ENCODE results near the gene FBXO47. TPM values are rescaled to one million over a fixed set of nuclear protein-coding genes. Genes with fewer than 3 reads are reported as not detected.

Gene FBXO47
- total RNA-seq, 1 donor from 2014 or later: not detected

DNA sequence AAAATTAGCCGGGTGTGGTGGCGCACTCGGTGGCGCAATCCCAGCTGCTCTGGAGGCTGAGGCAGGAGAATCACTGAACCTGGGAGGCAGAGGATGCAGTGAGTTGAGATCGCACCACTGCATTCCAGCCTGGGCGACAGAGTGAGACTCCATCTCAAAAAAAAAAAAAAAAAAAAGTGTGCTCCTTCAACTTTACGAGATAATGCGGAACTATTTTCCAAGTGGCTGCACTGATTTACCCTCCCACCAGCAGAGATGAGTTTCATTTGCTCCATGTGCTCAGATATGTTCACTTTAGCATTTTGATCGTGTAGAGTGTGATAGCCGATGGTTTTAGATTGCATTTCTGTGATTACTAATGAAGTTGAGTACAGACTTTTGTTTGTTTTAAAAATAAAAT is 61.8 kb downstream of the FBXO47 start:
- no peak for DNase-seq
- Histone ChIP-seq H3K4me3 (no peak overlapping the region), H3K36me3 (peaks cover 61% of the 10 kb centered on the region), H3K4me1 (peaks cover 75% of the 10 kb centered on the region), H3K27me3 (ENCODE audit: low read depth) (no peaks in the 10 kb centered on the region), H3K27ac (no peak overlapping the region), H3K9me3 (no peaks in the 10 kb centered on the region)
- TF ChIP-seq, protein P1, sequence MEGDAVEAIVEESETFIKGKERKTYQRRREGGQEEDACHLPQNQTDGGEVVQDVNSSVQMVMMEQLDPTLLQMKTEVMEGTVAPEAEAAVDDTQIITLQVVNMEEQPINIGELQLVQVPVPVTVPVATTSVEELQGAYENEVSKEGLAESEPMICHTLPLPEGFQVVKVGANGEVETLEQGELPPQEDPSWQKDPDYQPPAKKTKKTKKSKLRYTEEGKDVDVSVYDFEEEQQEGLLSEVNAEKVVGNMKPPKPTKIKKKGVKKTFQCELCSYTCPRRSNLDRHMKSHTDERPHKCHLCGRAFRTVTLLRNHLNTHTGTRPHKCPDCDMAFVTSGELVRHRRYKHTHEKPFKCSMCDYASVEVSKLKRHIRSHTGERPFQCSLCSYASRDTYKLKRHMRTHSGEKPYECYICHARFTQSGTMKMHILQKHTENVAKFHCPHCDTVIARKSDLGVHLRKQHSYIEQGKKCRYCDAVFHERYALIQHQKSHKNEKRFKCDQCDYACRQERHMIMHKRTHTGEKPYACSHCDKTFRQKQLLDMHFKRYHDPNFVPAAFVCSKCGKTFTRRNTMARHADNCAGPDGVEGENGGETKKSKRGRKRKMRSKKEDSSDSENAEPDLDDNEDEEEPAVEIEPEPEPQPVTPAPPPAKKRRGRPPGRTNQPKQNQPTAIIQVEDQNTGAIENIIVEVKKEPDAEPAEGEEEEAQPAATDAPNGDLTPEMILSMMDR (IDR thresholded peaks at IDR 0.05): no peak
- no peak for ATAC-seq
- intact Hi-C loops (cut with DNase I): no loop called here

DNA sequence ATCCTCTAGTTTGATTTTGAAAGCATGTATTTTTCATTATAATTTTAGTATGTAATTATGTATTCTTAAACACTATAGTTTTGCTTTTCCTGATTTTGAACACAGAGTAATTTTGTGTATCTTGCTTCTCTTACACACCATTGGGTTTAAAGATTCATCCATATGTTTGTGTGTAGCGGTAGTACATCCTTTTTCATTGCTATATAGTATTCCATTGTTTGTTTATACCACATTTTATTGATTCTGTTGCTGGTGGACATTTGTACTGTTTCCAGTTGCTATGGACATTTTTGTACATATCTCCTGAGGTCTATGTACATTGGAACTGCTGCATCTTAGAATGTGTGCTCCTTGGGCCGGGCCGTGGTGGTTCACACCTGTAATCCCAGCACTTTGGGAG is 62.3 kb downstream of the FBXO47 start:
- TF ChIP-seq, protein P1 (IDR thresholded peaks at IDR 0.05): no peak
- no peak for ATAC-seq
- no peak overlapping the region for H3K27ac ChIP-seq
- H3K27me3 ChIP-seq (ENCODE audit: low read depth): no peaks in the 10 kb centered on the region
- H3K4me3 ChIP-seq: no peak overlapping the region
- peaks cover 80% of the 10 kb centered on the region for H3K4me1 ChIP-seq
- H3K9me3 ChIP-seq: no peaks in the 10 kb centered on the region
- no peak for DNase-seq
- H3K36me3 ChIP-seq: peaks cover 60% of the 10 kb centered on the region
- intact Hi-C loops (cut with DNase I): no loop called here

DNA sequence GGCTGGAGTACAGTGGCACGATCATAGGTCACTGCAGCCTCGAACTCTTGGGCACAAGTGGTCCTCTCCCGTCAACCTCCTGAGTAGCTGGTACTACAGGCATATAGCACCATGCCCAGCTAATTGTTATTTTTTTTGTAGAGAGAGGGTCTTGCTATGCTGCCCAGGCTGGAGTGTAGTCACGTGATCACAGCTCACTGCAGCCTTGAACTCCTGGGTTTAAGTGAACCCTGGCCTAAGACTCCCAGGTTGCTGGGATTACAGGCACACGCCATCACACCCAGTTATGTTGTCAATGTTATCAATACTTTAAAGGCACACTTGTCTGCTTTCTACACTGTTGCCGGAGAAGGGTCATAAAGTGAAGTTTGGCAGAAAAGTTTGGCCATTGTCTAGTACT is 63.8 kb downstream of the FBXO47 start:
- H3K9me3 ChIP-seq: no peaks in the 10 kb centered on the region
- H3K4me1 ChIP-seq: peaks cover 85% of the 10 kb centered on the region
- TF ChIP-seq, protein P1 (IDR thresholded peaks at IDR 0.05): no peak
- H3K27ac ChIP-seq: no peak overlapping the region
- peaks cover 62% of the 10 kb centered on the region for H3K36me3 ChIP-seq
- no peak for DNase-seq
- no peak overlapping the region for H3K4me3 ChIP-seq
- ATAC-seq: no peak
- intact Hi-C loops (cut with DNase I): no loop called here
- H3K27me3 ChIP-seq (ENCODE audit: low read depth): no peaks in the 10 kb centered on the region

DNA sequence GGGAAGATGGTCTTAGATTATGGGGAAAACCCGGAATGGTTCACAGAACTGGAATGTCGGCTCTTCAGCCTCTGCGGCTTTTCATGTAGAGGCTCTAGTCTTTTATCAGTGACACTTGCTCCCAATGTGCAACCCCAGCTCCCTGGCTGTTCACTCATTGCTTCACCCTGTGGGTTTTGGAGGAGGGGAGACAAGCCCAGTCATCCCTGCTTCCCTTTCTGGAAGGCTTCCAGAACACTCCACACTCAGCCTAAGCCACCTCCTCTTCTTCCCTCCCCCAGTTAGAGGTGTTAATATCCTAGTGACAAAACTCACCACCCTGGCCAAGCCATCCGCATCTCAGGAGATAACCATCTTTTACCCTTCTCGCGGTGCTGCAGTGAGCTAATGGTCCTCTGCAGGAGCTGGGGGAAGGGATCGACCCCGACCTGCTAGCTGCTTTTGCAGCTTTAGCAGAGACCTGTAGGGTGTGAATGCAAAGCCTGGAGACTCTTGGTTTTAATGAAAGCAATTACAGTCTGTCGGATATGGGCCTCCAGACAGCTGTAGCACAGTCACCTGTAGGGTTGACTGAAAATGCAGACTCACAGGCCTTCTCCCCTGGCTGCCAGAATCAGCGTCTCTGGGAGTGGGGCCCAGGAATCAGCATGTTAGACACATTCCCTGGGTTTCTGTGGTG is 66.1 kb downstream of the FBXO47 start:
- Histone ChIP-seq H3K27ac (peak overlapping the region; percentile 78), H3K27me3 (ENCODE audit: low read depth) (no peaks in the 10 kb centered on the region), H3K9me3 (no peaks in the 10 kb centered on the region), H3K36me3 (peaks cover 79% of the 10 kb centered on the region), H3K4me3 (no peak overlapping the region), H3K4me1 (peaks cover 85% of the 10 kb centered on the region)
- intact Hi-C loops (cut with DNase I): no loop called here
- TF ChIP-seq, protein P1 (IDR thresholded peaks at IDR 0.05): no peak
- DNase-seq (no peak), ATAC-seq (peak; percentile 78 to 83)

DNA sequence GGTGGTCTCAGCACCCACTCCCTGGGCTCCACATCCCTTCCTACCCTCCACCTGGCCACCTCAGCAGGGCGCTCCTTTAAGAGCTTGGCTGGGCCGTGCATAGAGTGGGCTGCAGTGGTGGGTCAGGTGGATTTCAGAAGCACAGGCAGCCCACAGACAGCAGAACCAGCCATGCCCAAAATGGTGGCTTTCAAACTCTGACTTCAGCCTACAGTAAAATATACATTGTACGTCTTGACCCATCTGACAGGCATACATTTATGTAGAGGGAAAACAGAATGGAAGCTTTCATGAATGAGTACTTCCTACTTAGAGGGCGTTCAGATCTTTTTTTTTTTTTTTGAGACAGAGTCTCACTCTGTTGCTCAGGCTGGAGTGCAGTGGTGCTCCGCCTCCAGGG is 67.8 kb downstream of the FBXO47 start:
- TF ChIP-seq, protein P1 (IDR thresholded peaks at IDR 0.05): no peak
- Histone ChIP-seq H3K27ac (peak overlapping the region; percentile 78), H3K4me3 (peak overlapping the region; percentile 18), H3K27me3 (ENCODE audit: low read depth) (no peaks in the 10 kb centered on the region), H3K4me1 (peaks cover 89% of the 10 kb centered on the region), H3K9me3 (no peaks in the 10 kb centered on the region), H3K36me3 (peaks cover 86% of the 10 kb centered on the region)
- ATAC-seq (no peak), DNase-seq (no peak)
- intact Hi-C loops (cut with DNase I): no loop called here
